Activated CD4-positive, CD25-positive, alpha-beta regulatory T cell treated with anti-CD3 and anti-CD28 coated beads, Interleukin-2, amount 50 U/mL, for 16 hours (primary cell): ENCODE measurements around the gene TCP10L.
A peak's percentile ranks its signal among the peaks of the same experiment; 100 is the strongest.
"Not testable (repeated sequence)": the region's sequence is repeated elsewhere in the genome, so short reads cannot be mapped to it uniquely, and the experiment has no call there.

ENCODE experiments used
- DNase-seq: peaks from one replicate; pipeline ENCODE4 v3.0.0-alpha.2; 2020; ENCODE audit warnings: low read depth, low spot score

The TCP10L gene

GRCh38 chr21:32585970-32586369, 647 bp upstream of the TCP10L start:
- no peak for DNase-seq

- DNase-seq: no peak
Measured at GRCh38 chr21:32584472-32584871, 851 bp downstream of the TCP10L start.

GRCh38 chr21:32581732-32582131, 3.6 kb downstream of the TCP10L start:
- no peak for DNase-seq

- no peak for DNase-seq
Measured at GRCh38 chr21:32580949-32581348, 4.4 kb downstream of the TCP10L start.

- DNase-seq: no peak
Measured at GRCh38 chr21:32578107-32578691, 7.1 kb downstream of the TCP10L start.

- no peak for DNase-seq
Measured at GRCh38 chr21:32576011-32576410, 9.3 kb downstream of the TCP10L start.

- no peak for DNase-seq
Measured at GRCh38 chr21:32574946-32575925, 10.1 kb downstream of the TCP10L start.

GRCh38 chr21:32572574-32573420, 12.5 kb downstream of the TCP10L start:
- no peak for DNase-seq

GRCh38 chr21:32570456-32570855, 14.9 kb downstream of the TCP10L start:
- DNase-seq: no peak

- DNase-seq: peak; percentile 68
Measured at GRCh38 chr21:32569261-32570230, 15.8 kb downstream of the TCP10L start.

GRCh38 chr21:32567626-32568025, 17.7 kb downstream of the TCP10L start:
- DNase-seq: no peak

- DNase-seq: no peak
Measured at GRCh38 chr21:32566741-32567389, 18.5 kb downstream of the TCP10L start.

- DNase-seq: no peak
Measured at GRCh38 chr21:32565856-32566465, 19.4 kb downstream of the TCP10L start.

GRCh38 chr21:32562915-32563314, 22.4 kb downstream of the TCP10L start:
- DNase-seq: no peak

GRCh38 chr21:32562426-32562825, 22.9 kb downstream of the TCP10L start:
- DNase-seq: no peak

- DNase-seq: not testable (repeated sequence)
Measured at GRCh38 chr21:32561476-32561875, 23.8 kb downstream of the TCP10L start.

- DNase-seq: no peak
Measured at GRCh38 chr21:32560896-32561295, 24.4 kb downstream of the TCP10L start.

GRCh38 chr21:32559006-32559610, 26.2 kb downstream of the TCP10L start:
- DNase-seq: no peak

- no peak for DNase-seq
Measured at GRCh38 chr21:32558106-32558505, 27.2 kb downstream of the TCP10L start.
